Esophagus muscularis mucosa (tissue), 4 donors: Measurements from ENCODE around the gene GPR18.

Experiments
- CTCF ChIP-seq, 3 experiments: fragments of 200-600 bp in 2 of 3; fragments of 450-650 bp in 1 of 3; sonication (generic) in 2 of 3; IDR thresholded peaks; one replicate each; pipeline ENCODE4 v1.5.1; 2017 to 2019; ENCODE audit warnings: antibody characterized with exemption in 3 of 3, mild to moderate bottlenecking in 2 of 3, moderate library complexity in 1 of 3
- EP300 ChIP-seq: sonication (generic); formaldehyde crosslinking; IDR thresholded peaks from one replicate; pipeline ENCODE4 v1.6.1; 2017; ENCODE audit warnings: antibody characterized with exemption
- POLR2A ChIP-seq: fragments of 450-650 bp; IDR thresholded peaks from one replicate; pipeline ENCODE4 v1.6.1; 2017; ENCODE audit warnings: antibody characterized with exemption, moderate library complexity, mild to moderate bottlenecking, low read depth
- POLR2AphosphoS5 ChIP-seq, 2 donors: sonication (generic); formaldehyde crosslinking; IDR thresholded peaks; one replicate each; pipeline ENCODE4 v1.6.1; 2017; ENCODE audit warnings: antibody characterized with exemption in 2 of 2

GRCh38 chr13:99307648-99308339 is 49.6 kb upstream of the GPR18 start:
- no peak for TF ChIP-seq POLR2A
- no peak for TF ChIP-seq CTCF (IDR thresholded peaks at IDR 0.05)
- no peak for TF ChIP-seq EP300
- no peak for TF ChIP-seq POLR2AphosphoS5 (IDR thresholded peaks at IDR 0.05)
